ENCODE data around the gene C16orf92.

- TF ChIP-seq, protein P1, sequence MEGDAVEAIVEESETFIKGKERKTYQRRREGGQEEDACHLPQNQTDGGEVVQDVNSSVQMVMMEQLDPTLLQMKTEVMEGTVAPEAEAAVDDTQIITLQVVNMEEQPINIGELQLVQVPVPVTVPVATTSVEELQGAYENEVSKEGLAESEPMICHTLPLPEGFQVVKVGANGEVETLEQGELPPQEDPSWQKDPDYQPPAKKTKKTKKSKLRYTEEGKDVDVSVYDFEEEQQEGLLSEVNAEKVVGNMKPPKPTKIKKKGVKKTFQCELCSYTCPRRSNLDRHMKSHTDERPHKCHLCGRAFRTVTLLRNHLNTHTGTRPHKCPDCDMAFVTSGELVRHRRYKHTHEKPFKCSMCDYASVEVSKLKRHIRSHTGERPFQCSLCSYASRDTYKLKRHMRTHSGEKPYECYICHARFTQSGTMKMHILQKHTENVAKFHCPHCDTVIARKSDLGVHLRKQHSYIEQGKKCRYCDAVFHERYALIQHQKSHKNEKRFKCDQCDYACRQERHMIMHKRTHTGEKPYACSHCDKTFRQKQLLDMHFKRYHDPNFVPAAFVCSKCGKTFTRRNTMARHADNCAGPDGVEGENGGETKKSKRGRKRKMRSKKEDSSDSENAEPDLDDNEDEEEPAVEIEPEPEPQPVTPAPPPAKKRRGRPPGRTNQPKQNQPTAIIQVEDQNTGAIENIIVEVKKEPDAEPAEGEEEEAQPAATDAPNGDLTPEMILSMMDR (IDR thresholded peaks at IDR 0.05) = no peak
- TF ChIP-seq POLR2AphosphoS5 (IDR thresholded peaks at IDR 0.05) = no peak
These were observed 28.2 kb upstream of the C16orf92 start for GRCh38 chr16:29994600-29995323.

Data from esophagus muscularis mucosa (tissue), 3 donors.